ENCODE results near the gene C11orf58. TPM values are rescaled to one million over a fixed set of nuclear protein-coding genes. Genes with fewer than 3 reads are reported as not detected.

C11orf58 gene
- total RNA-seq, 4 donors from 2014 or later, result 144 to 202 (median 175) TPM

- TF ChIP-seq CTCF (IDR thresholded peaks at IDR 0.05) (no peak), POLR2A (IDR thresholded peaks at IDR 0.05; ENCODE audit: low read depth) (no peak), POLR2AphosphoS5 (IDR thresholded peaks at IDR 0.05) (no peak), EP300 (IDR thresholded peaks at IDR 0.05) (no peak)
- H3K4me3 ChIP-seq, result no peak overlapping the region
- no peaks in the 10 kb centered on the region for H3K9me3 ChIP-seq
- DNase-seq (ENCODE audit: extremely low spot score), result no peak
- 75% methylated on average over 4 of the region's 4 CpGs for WGBS
- no peak overlapping the region for H3K27ac ChIP-seq (replicated peaks in 1 of 4)
- H3K36me3 ChIP-seq, result peaks cover 0 to 23% (median 18%) of the 10 kb centered on the region in 4 donors
- no peaks in the 10 kb centered on the region for H3K27me3 ChIP-seq
- H3K4me1 ChIP-seq, result peaks cover 59 to 70% (median 68%) of the 10 kb centered on the region in 4 donors
- intact Hi-C loops (cut with DNase I), result no loop called here
Observed at GRCh38 chr11:16741473-16741872, 3.0 kb downstream of the C11orf58 start.

- no peak overlapping the region for H3K4me3 ChIP-seq
- H3K9me3 ChIP-seq, result no peaks in the 10 kb centered on the region
- TF ChIP-seq EP300 (IDR thresholded peaks at IDR 0.05), result no peak
- TF ChIP-seq POLR2AphosphoS5 (IDR thresholded peaks at IDR 0.05), result no peak
- TF ChIP-seq POLR2A (IDR thresholded peaks at IDR 0.05; ENCODE audit: low read depth), result no peak
- no peak for TF ChIP-seq CTCF (IDR thresholded peaks at IDR 0.05)
- 78% methylated on average over 4 of the region's 4 CpGs for WGBS
- H3K36me3 ChIP-seq, result peaks cover 8 to 43% (median 35%) of the 10 kb centered on the region in 4 donors
- intact Hi-C loops (cut with DNase I), result no loop called here
- no peaks in the 10 kb centered on the region for H3K27me3 ChIP-seq
- H3K4me1 ChIP-seq, result peaks cover 65 to 76% (median 67%) of the 10 kb centered on the region in 4 donors
- DNase-seq (ENCODE audit: extremely low spot score), result no peak
- H3K27ac ChIP-seq (replicated peaks in 1 of 4), result no peak overlapping the region
Observed at GRCh38 chr11:16743478-16743877, 5.0 kb downstream of the C11orf58 start.

GRCh38 chr11:16744128-16744725 is 5.8 kb downstream of the C11orf58 start:
- 95% methylated on average over 5 of the region's 5 CpGs for WGBS
- Histone ChIP-seq H3K27ac (replicated peaks in 1 of 4) (no peak overlapping the region), H3K36me3 (peaks cover 13 to 51% (median 42%) of the 10 kb centered on the region in 4 donors), H3K9me3 (no peaks in the 10 kb centered on the region), H3K27me3 (no peaks in the 10 kb centered on the region), H3K4me3 (no peak overlapping the region), H3K4me1 (peaks cover 65 to 75% (median 67%) of the 10 kb centered on the region in 4 donors)
- TF ChIP-seq EP300 (IDR thresholded peaks at IDR 0.05), result no peak
- TF ChIP-seq POLR2AphosphoS5 (IDR thresholded peaks at IDR 0.05), result no peak
- no peak for TF ChIP-seq POLR2A (IDR thresholded peaks at IDR 0.05; ENCODE audit: low read depth)
- TF ChIP-seq CTCF (IDR thresholded peaks at IDR 0.05), result no peak
- DNase-seq (ENCODE audit: extremely low spot score), result no peak
- intact Hi-C loops (cut with DNase I), result no loop called here

- no peak overlapping the region for H3K4me3 ChIP-seq
- H3K36me3 ChIP-seq, result peaks cover 32 to 69% (median 61%) of the 10 kb centered on the region in 4 donors
- no peak overlapping the region for H3K27ac ChIP-seq (replicated peaks in 1 of 4)
- H3K4me1 ChIP-seq, result peaks cover 49 to 57% (median 50%) of the 10 kb centered on the region in 4 donors
- WGBS, result 85% methylated on average over 2 of the region's 2 CpGs
- TF ChIP-seq CTCF (IDR thresholded peaks at IDR 0.05) (no peak), POLR2A (IDR thresholded peaks at IDR 0.05; ENCODE audit: low read depth) (no peak)
- DNase-seq (ENCODE audit: extremely low spot score), result no peak
- H3K27me3 ChIP-seq, result no peaks in the 10 kb centered on the region
- no peaks in the 10 kb centered on the region for H3K9me3 ChIP-seq
- intact Hi-C loops (cut with DNase I), result no loop called here
Observed at GRCh38 chr11:16745950-16746605, 7.6 kb downstream of the C11orf58 start.
